ENCODE measurements around the gene THSD7A.

Gene THSD7A

DNA sequence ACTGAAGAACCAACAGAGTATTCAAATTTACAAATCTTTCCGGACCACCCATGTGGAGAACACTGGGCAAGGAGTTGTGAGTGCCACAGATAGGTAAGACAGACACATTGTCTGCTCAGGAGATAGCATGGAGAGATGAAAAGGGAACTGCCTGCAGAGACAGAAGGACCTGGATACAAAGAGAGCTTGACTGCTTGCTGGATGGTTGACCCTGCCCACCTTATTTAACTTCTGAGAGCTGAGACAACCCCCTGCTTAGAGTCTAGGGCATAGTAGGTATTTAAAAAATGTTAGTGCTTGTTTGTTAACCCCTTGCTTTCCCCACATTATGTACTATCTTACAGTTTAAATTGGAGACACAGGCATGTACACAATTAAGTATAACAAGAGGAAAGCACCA is 314.1 kb downstream of the THSD7A start:
- H3K4me3 ChIP-seq (ENCODE audit: low read length): no peak overlapping the region
- TF ChIP-seq, protein P1, sequence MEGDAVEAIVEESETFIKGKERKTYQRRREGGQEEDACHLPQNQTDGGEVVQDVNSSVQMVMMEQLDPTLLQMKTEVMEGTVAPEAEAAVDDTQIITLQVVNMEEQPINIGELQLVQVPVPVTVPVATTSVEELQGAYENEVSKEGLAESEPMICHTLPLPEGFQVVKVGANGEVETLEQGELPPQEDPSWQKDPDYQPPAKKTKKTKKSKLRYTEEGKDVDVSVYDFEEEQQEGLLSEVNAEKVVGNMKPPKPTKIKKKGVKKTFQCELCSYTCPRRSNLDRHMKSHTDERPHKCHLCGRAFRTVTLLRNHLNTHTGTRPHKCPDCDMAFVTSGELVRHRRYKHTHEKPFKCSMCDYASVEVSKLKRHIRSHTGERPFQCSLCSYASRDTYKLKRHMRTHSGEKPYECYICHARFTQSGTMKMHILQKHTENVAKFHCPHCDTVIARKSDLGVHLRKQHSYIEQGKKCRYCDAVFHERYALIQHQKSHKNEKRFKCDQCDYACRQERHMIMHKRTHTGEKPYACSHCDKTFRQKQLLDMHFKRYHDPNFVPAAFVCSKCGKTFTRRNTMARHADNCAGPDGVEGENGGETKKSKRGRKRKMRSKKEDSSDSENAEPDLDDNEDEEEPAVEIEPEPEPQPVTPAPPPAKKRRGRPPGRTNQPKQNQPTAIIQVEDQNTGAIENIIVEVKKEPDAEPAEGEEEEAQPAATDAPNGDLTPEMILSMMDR (conservative IDR thresholded peaks at IDR 0.05; ENCODE audit: low read depth, low read length): no peak
- DNase-seq (ENCODE audit: low read depth): no peak

DNA sequence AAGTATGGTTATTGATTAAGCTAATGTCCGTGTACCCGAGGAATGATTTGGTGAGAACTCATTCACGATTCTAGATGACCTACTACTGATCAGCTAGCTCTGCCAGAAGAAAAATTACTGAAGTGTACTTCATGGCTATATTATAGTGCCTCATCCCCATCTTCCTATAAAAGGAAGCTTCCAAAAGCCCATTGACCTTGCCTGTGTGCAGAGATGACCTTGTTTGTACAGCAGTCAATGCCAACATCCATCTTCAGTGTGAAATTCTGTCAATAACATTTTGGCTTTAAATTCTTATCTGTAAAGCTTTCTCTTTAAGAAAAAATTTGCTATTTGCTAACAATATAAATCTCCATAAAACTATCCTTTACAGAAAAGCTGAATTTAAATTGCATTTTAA is 315.7 kb downstream of the THSD7A start:
- TF ChIP-seq, protein P1 (conservative IDR thresholded peaks at IDR 0.05; ENCODE audit: low read depth, low read length): no peak
- no peak overlapping the region for H3K4me3 ChIP-seq (ENCODE audit: low read length)
- no peak for DNase-seq (ENCODE audit: low read depth)

DNA sequence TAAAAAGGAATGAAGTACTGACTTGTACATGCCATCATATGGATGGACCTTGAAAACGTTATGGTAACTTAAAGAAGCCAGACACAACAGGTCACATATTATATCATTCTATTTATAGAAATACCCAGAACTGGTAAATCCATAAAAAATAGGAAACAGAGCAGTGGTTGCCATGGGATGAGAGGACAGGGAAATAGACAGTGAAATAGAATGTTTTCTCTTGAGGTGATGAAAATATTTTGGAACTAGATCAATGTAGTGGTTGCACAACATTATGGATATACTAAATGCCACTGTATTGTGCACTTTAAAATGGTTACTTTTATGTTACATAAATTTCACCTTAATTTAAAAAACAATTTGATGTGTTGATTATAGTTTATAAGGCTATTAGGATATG is 318.5 kb downstream of the THSD7A start:
- H3K4me3 ChIP-seq (ENCODE audit: low read length): no peak overlapping the region
- TF ChIP-seq, protein P1 (conservative IDR thresholded peaks at IDR 0.05; ENCODE audit: low read depth, low read length): no peak
- no peak for DNase-seq (ENCODE audit: low read depth)

DNA sequence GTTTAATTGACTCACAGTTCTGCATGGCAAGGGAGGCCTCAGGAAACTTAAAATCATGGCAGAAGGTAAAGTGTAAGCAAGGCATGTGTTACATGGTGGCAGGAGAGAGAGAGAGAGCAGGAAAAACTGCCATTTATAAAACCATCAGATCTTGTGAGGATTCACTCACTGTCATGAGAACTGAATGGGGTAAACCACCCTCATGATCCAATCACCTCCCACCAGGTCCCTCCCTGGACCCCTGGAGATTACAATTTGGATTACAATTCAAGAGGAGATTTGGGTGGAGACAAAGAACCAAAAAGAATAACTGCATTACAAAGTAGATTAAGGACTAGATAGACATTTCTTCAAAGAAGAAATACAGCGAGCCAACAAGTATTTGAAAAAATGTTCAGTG is 324.1 kb downstream of the THSD7A start:
- no peak overlapping the region for H3K4me3 ChIP-seq (ENCODE audit: low read length)
- DNase-seq (ENCODE audit: low read depth): no peak
- TF ChIP-seq, protein P1 (conservative IDR thresholded peaks at IDR 0.05; ENCODE audit: low read depth, low read length): no peak

DNA sequence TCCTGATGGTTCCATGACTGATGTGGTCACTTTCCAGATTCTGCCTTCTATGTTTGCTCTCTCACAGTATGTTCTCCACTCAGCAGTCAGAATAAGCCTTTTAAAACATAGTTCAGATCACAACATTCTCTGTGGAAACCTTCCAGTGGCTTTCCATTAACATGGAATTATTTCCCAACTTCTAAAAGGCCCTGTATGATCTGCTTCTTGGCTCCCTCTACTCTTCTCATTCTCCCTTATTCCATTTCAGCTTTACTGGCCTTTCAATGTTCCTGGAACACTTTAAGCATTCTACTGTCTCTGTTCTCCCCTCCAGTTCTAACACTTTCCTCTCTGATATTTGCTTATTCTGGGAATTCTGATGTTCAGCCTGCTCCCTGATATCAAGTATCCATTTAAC is 325.6 kb downstream of the THSD7A start:
- TF ChIP-seq, protein P1 (conservative IDR thresholded peaks at IDR 0.05; ENCODE audit: low read depth, low read length): no peak
- H3K4me3 ChIP-seq (ENCODE audit: low read length): no peak overlapping the region
- DNase-seq (ENCODE audit: low read depth): no peak

DNA sequence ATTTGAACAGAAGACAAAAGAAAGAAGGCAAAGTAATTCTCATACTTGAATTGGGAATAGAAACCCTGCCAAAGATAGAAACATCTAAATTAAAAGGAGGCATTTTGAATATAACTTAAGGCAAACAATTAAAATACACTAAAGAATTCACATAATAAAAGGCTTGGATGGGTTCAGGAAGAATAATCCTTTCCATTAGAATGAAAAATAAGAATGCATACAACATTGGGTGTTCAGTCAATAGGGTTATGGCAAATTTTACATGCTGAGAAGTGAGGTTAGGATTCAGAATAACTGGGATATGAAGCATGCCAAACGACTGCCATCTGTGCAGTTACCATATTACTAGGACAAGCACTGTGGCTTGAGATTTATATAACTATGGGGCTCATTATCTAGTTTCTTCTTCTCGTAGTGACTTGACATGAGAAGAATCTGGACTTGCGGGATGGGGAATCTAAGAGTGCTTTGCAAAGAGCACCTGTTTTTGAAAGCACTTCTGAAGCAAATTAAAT is 326.5 kb downstream of the THSD7A start:
- TF ChIP-seq, protein P1 (conservative IDR thresholded peaks at IDR 0.05; ENCODE audit: low read depth, low read length): no peak
- no peak for DNase-seq (ENCODE audit: low read depth)

DNA sequence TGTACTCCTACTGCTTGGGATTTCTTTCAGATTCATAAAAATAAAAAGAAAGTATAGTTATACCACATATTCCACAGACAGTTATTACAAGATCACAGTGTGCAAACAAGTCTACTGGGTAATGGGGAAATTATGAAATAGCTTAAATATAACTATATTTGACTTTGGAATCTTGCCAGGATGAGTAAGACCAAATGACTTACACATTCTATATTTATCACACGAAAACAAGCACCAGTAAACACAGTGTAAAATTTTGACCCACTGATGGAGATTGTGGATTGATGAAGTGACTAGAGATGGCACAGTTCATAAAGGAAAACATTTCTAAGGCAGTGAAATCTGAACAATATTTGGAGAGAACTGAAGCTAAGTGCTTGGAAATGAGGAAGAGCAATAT is 339.7 kb downstream of the THSD7A start:
- no peak overlapping the region for H3K4me3 ChIP-seq (ENCODE audit: low read length)
- DNase-seq (ENCODE audit: low read depth): peak; percentile 39
- TF ChIP-seq, protein P1 (conservative IDR thresholded peaks at IDR 0.05; ENCODE audit: low read depth, low read length): no peak

More for the DNA sequence above, 326.5 kb downstream of the THSD7A start:
- H3K4me3 ChIP-seq (ENCODE audit: low read length): no peak overlapping the region

Measured in retinal pigment epithelial cell (primary cell).